Esophagus muscularis mucosa (tissue), 4 donors: ENCODE data around the gene KCNH1. TPM values are rescaled to one million over a fixed set of nuclear protein-coding genes. Genes with fewer than 3 reads are reported as not detected.

ENCODE experiments used
- DNase-seq: peaks from one replicate; pipeline ENCODE4 v3.0.0-alpha.2; 2017; ENCODE audit errors: extremely low spot score
- H3K27ac ChIP-seq, 4 donors: fragments of 200-600 bp; sonication (generic); replicated peaks in 1 of 4; 1 replicate in 3 of 4; 2 replicates in 1 of 4; pipeline ENCODE4 v1.5.1; 2016 to 2019; ENCODE audit warnings: mild to moderate bottlenecking in 1 of 4
- H3K27me3 ChIP-seq, 4 donors: fragments of 200-600 bp; sonication (generic); one replicate each; pipeline versions ENCODE4 v1.5.1 to v1.6.0; 2016 to 2019
- H3K36me3 ChIP-seq, 4 donors: fragments of 200-600 bp; sonication (generic); one replicate each; pipeline ENCODE4 v1.5.1; 2016 to 2019
- H3K4me1 ChIP-seq, 4 donors: fragments of 200-600 bp; sonication (generic); one replicate each; pipeline ENCODE4 v1.5.1; 2016 to 2019
- H3K4me3 ChIP-seq, 4 donors: fragments of 200-600 bp; sonication (generic); 1 replicate in 2 of 4; 2 replicates in 2 of 4; pipeline ENCODE4 v1.5.1; 2016 to 2019; ENCODE audit warnings: mild to moderate bottlenecking in 4 of 4, moderate library complexity in 1 of 4
- H3K9me3 ChIP-seq, 4 donors: fragments of 200-600 bp; sonication (generic); 1 replicate in 3 of 4; 2 replicates in 1 of 4; pipeline ENCODE4 v1.5.1; 2016 to 2019
- CTCF ChIP-seq, 3 experiments: fragments of 200-600 bp in 2 of 3; fragments of 450-650 bp in 1 of 3; sonication (generic) in 2 of 3; IDR thresholded peaks; one replicate each; pipeline ENCODE4 v1.5.1; 2017 to 2019; ENCODE audit warnings: antibody characterized with exemption in 3 of 3, mild to moderate bottlenecking in 2 of 3, moderate library complexity in 1 of 3
- EP300 ChIP-seq: sonication (generic); formaldehyde crosslinking; IDR thresholded peaks from one replicate; pipeline ENCODE4 v1.6.1; 2017; ENCODE audit warnings: antibody characterized with exemption
- POLR2A ChIP-seq: fragments of 450-650 bp; IDR thresholded peaks from one replicate; pipeline ENCODE4 v1.6.1; 2017; ENCODE audit warnings: antibody characterized with exemption, moderate library complexity, mild to moderate bottlenecking, low read depth
- POLR2AphosphoS5 ChIP-seq, 2 donors: sonication (generic); formaldehyde crosslinking; IDR thresholded peaks; one replicate each; pipeline ENCODE4 v1.6.1; 2017; ENCODE audit warnings: antibody characterized with exemption in 2 of 2
- WGBS: methylation state at CpG from one replicate; pipeline ENCODE4 v1.1.5; 2018; 5-methylcytosine and 5-hydroxymethylcytosine counted together
- intact Hi-C: fragments of 100-400 bp; cut with DNase I; formaldehyde crosslinking; loops from one replicate; pipeline ENCODE4 v1.15.1; 2023
- total RNA-seq, 4 donors: library from RNA; depleted of rRNA; stranded (reverse); fragments of >200 nt; gene quantifications; one replicate each; pipeline versions ENCODE4 v1.1.0 to v1.2.1, GENCODE V29; 2016

KCNH1 gene
- total RNA-seq, 4 donors from 2014 or later: 0.11 to 0.78 (median 0.46) TPM

GRCh38 chr1:210992837-210993236, 141.1 kb downstream of the KCNH1 start:
- TF ChIP-seq POLR2AphosphoS5 (IDR thresholded peaks at IDR 0.05) (no peak), POLR2A (no peak)
- no peak overlapping the region for H3K4me3 ChIP-seq
- no peaks in the 10 kb centered on the region for H3K4me1 ChIP-seq
- H3K27ac ChIP-seq: no peak overlapping the region
- no peaks in the 10 kb centered on the region for H3K27me3 ChIP-seq
- DNase-seq: no peak
- WGBS: 61% methylated on average over 4 of the region's 4 CpGs
- intact Hi-C loops: no loop called here
- H3K9me3 ChIP-seq: no peaks in the 10 kb centered on the region
- H3K36me3 ChIP-seq: no peaks in the 10 kb centered on the region

- Histone ChIP-seq H3K36me3 (no peaks in the 10 kb centered on the region), H3K4me1 (no peaks in the 10 kb centered on the region), H3K9me3 (no peaks in the 10 kb centered on the region), H3K27ac (no peak overlapping the region), H3K4me3 (no peak overlapping the region), H3K27me3 (no peaks in the 10 kb centered on the region)
- intact Hi-C loops: no loop called here
- no peak for TF ChIP-seq POLR2A
- TF ChIP-seq CTCF (IDR thresholded peaks at IDR 0.05): no peak
- no peak for TF ChIP-seq POLR2AphosphoS5 (IDR thresholded peaks at IDR 0.05)
- no peak for TF ChIP-seq EP300
- no peak for DNase-seq
These were observed 144.0 kb downstream of the KCNH1 start for GRCh38 chr1:210989905-210990304.

GRCh38 chr1:210981490-210981889, 152.5 kb downstream of the KCNH1 start:
- no peak overlapping the region for H3K27ac ChIP-seq
- no peaks in the 10 kb centered on the region for H3K9me3 ChIP-seq
- H3K36me3 ChIP-seq: no peaks in the 10 kb centered on the region
- no peaks in the 10 kb centered on the region for H3K4me1 ChIP-seq
- intact Hi-C loops: no loop called here
- 97% methylated on average over 1 of the region's 1 CpG for WGBS
- H3K4me3 ChIP-seq: no peak overlapping the region
- no peaks in the 10 kb centered on the region for H3K27me3 ChIP-seq
- no peak for DNase-seq
- TF ChIP-seq CTCF (IDR thresholded peaks at IDR 0.05) (no peak), POLR2AphosphoS5 (IDR thresholded peaks at IDR 0.05) (no peak), EP300 (no peak), POLR2A (no peak)

GRCh38 chr1:210980082-210980481, 153.9 kb downstream of the KCNH1 start:
- DNase-seq: no peak
- Histone ChIP-seq H3K36me3 (no peaks in the 10 kb centered on the region), H3K27ac (no peak overlapping the region), H3K9me3 (no peaks in the 10 kb centered on the region), H3K4me3 (no peak overlapping the region), H3K27me3 (no peaks in the 10 kb centered on the region), H3K4me1 (no peaks in the 10 kb centered on the region)
- intact Hi-C loops: no loop called here
- TF ChIP-seq CTCF (IDR thresholded peaks at IDR 0.05) (no peak), EP300 (no peak)

- Histone ChIP-seq H3K9me3 (no peaks in the 10 kb centered on the region), H3K27ac (no peak overlapping the region), H3K36me3 (no peaks in the 10 kb centered on the region), H3K27me3 (no peaks in the 10 kb centered on the region), H3K4me1 (no peaks in the 10 kb centered on the region), H3K4me3 (no peak overlapping the region)
- no peak for TF ChIP-seq POLR2A
- no peak for TF ChIP-seq POLR2AphosphoS5 (IDR thresholded peaks at IDR 0.05)
- no peak for TF ChIP-seq CTCF (IDR thresholded peaks at IDR 0.05)
- TF ChIP-seq EP300: no peak
- WGBS: 64% methylated on average over 3 of the region's 3 CpGs
- no peak for DNase-seq
- intact Hi-C loops: no loop called here
These were observed 155.0 kb downstream of the KCNH1 start for GRCh38 chr1:210978974-210979354.
